ENCODE results near the gene GAK.

The GAK gene

GRCh38 chr4:890036-890695 lies 42.0 kb downstream of the GAK start:
- DNase-seq (ENCODE audit: low read depth in 3 of 3, low spot score in 1 of 3) = no peak

GRCh38 chr4:889516-889915 lies 42.6 kb downstream of the GAK start:
- DNase-seq (ENCODE audit: low read depth in 3 of 3, low spot score in 1 of 3) = no peak

GRCh38 chr4:888029-888428 lies 44.1 kb downstream of the GAK start:
- no peak for DNase-seq (ENCODE audit: low read depth in 3 of 3, low spot score in 1 of 3)

- DNase-seq (ENCODE audit: low read depth in 3 of 3, low spot score in 1 of 3) = no peak
Measured at GRCh38 chr4:887034-887763, 44.9 kb downstream of the GAK start.

- no peak for DNase-seq (ENCODE audit: low read depth in 3 of 3, low spot score in 1 of 3)
Measured at GRCh38 chr4:886244-886643, 45.9 kb downstream of the GAK start.

GRCh38 chr4:885353-885752 lies 46.8 kb downstream of the GAK start:
- no peak for DNase-seq (ENCODE audit: low read depth in 3 of 3, low spot score in 1 of 3)

GRCh38 chr4:884896-885295 lies 47.2 kb downstream of the GAK start:
- no peak for DNase-seq (ENCODE audit: low read depth in 3 of 3, low spot score in 1 of 3)

GRCh38 chr4:884259-884658 lies 47.9 kb downstream of the GAK start:
- DNase-seq (ENCODE audit: low read depth in 3 of 3, low spot score in 1 of 3) = no peak

- DNase-seq (ENCODE audit: low read depth in 3 of 3, low spot score in 1 of 3) = no peak
Measured at GRCh38 chr4:883377-884095, 48.6 kb downstream of the GAK start.

GRCh38 chr4:882646-883045 lies 49.5 kb downstream of the GAK start:
- DNase-seq (ENCODE audit: low read depth in 3 of 3, low spot score in 1 of 3) = no peak

- DNase-seq (ENCODE audit: low read depth in 3 of 3, low spot score in 1 of 3) = no peak
Measured at GRCh38 chr4:881709-882108, 50.4 kb downstream of the GAK start.

GRCh38 chr4:880684-881405 lies 51.3 kb downstream of the GAK start:
- no peak for DNase-seq (ENCODE audit: low read depth in 3 of 3, low spot score in 1 of 3)

GRCh38 chr4:879729-880077 lies 52.4 kb downstream of the GAK start:
- peak in 2 of 3 donors; percentile 18 to 46 for DNase-seq (ENCODE audit: low read depth in 3 of 3, low spot score in 1 of 3)

- no peak for DNase-seq (ENCODE audit: low read depth in 3 of 3, low spot score in 1 of 3)
Measured at GRCh38 chr4:878796-879728, 53.1 kb downstream of the GAK start.

GRCh38 chr4:877502-877901 lies 54.6 kb downstream of the GAK start:
- no peak for DNase-seq (ENCODE audit: low read depth in 3 of 3, low spot score in 1 of 3)

- no peak for DNase-seq (ENCODE audit: low read depth in 3 of 3, low spot score in 1 of 3)
Measured at GRCh38 chr4:876780-877179, 55.3 kb downstream of the GAK start.

GRCh38 chr4:875818-876423 lies 56.2 kb downstream of the GAK start:
- DNase-seq (ENCODE audit: low read depth in 3 of 3, low spot score in 1 of 3) = no peak

- no peak for DNase-seq (ENCODE audit: low read depth in 3 of 3, low spot score in 1 of 3)
Measured at GRCh38 chr4:874971-875817, 56.9 kb downstream of the GAK start.

- DNase-seq (ENCODE audit: low read depth in 3 of 3, low spot score in 1 of 3) = no peak
Measured at GRCh38 chr4:874056-874455, 58.1 kb downstream of the GAK start.

All from stimulated activated CD4-positive, alpha-beta T cell treated with anti-CD3 and anti-CD28 coated beads, TNF-alpha, amount 100 ng/mL, for 1 hour (primary cell).